ENCODE measurements around the gene SLC41A2. TPM values are rescaled to one million over a fixed set of nuclear protein-coding genes. Genes with fewer than 3 reads are reported as not detected.
A peak's percentile ranks its signal among the peaks of the same experiment; 100 is the strongest.

Gene SLC41A2
- total RNA-seq, 6 experiments from 2014 or later: 6.7 to 9.4 (median 7.6) TPM

- no peak overlapping the region for H3K4me3 Mint-ChIP-seq
- DNase-seq: peak; percentile 16
- no peak for TF ChIP-seq CTCF (IDR thresholded peaks at IDR 0.05)
- H3K27ac Mint-ChIP-seq: no peak overlapping the region
- H3K36me3 Mint-ChIP-seq (ENCODE audit: low read depth): no peaks in the 10 kb centered on the region
- H3K9me3 Mint-ChIP-seq: no peaks in the 10 kb centered on the region
- peaks cover 5% of the 10 kb centered on the region; the same call in 1 of the 2 replicates for H3K27me3 Mint-ChIP-seq (ENCODE audit: insufficient read depth)
- H3K4me1 Mint-ChIP-seq (ENCODE audit: low read depth): peaks cover 9% of the 10 kb centered on the region
Observed at GRCh38 chr12:104910196-104910840, 47.8 kb downstream of the SLC41A2 start.

GRCh38 chr12:104909761-104910160 is 48.3 kb downstream of the SLC41A2 start:
- H3K36me3 Mint-ChIP-seq (ENCODE audit: low read depth): no peaks in the 10 kb centered on the region
- H3K27me3 Mint-ChIP-seq (ENCODE audit: insufficient read depth): peaks cover 5% of the 10 kb centered on the region; the same call in 1 of the 2 replicates
- peaks cover 9% of the 10 kb centered on the region for H3K4me1 Mint-ChIP-seq (ENCODE audit: low read depth)
- no peak for TF ChIP-seq CTCF (IDR thresholded peaks at IDR 0.05)
- H3K9me3 Mint-ChIP-seq: no peaks in the 10 kb centered on the region
- no peak overlapping the region for H3K27ac Mint-ChIP-seq
- DNase-seq: no peak
- H3K4me3 Mint-ChIP-seq: no peak overlapping the region

Other genes with a start within 250 kb of the SLC41A2 start
- 10 to 100 TPM; 13.7 to 16.1 (median 14.0) TPM for gene NOPCHAP1, start 28.0 kb upstream of the SLC41A2 start, total RNA-seq (2021; fragmentation: NEBNext Ultra II Directional; extraction: Animal tissue kit (Norgen Biotek cat#: 25700))
- 10 to 100 TPM; 36.9 to 50.8 (median 41.6) TPM for gene ALDH1L2, start 126.2 kb upstream of the SLC41A2 start, total RNA-seq (2021; fragmentation: NEBNext Ultra II Directional; extraction: Animal tissue kit (Norgen Biotek cat#: 25700))
- gene WASHC4, start 149.4 kb upstream of the SLC41A2 start, total RNA-seq (2021; fragmentation: NEBNext Ultra II Directional; extraction: Animal tissue kit (Norgen Biotek cat#: 25700)): 10 to 100 TPM; 41.6 to 47.3 (median 44.1) TPM

All from HFFc6 (cell line).